ENCODE results near the gene HNRNPLL. TPM values are rescaled to one million over a fixed set of nuclear protein-coding genes. Genes with fewer than 3 reads are reported as not detected.

HNRNPLL gene
- total and polyA plus RNA-seq, 2 of the 8 experiments (the other 6 are each of a cell fraction or from before 2014, with no cell fraction given) = 18.6 to 69.3 TPM

- no peak overlapping the region for H3K4ac ChIP-seq (replicated peaks; ENCODE audit: insufficient read length, low read depth, low read length)
- no peak overlapping the region for H3K27ac ChIP-seq (ENCODE audit: low read depth, low read length)
- no peaks in the 10 kb centered on the region for H3K23me2 ChIP-seq (ENCODE audit: low read depth, low read length)
- H4K8ac ChIP-seq (ENCODE audit: extremely low read depth, insufficient read depth, low read length) = no peak overlapping the region
- no peak overlapping the region for H3K18ac ChIP-seq (ENCODE audit: extremely low read depth, low read length)
- no peaks in the 10 kb centered on the region; a peak in 1 of 8 replicates for H3K36me3 ChIP-seq (ENCODE audit: control insufficient read depth in 2 of 4, insufficient read depth in 4 of 4, low read length in 3 of 4)
- H4K20me1 ChIP-seq (replicated peaks in 1 of 2; ENCODE audit: control insufficient read depth in 1 of 2, insufficient read depth in 2 of 2, low read length in 2 of 2) = no peaks in the 10 kb centered on the region
- H3K79me2 ChIP-seq (ENCODE audit: control insufficient read depth in 1 of 2, insufficient read depth in 2 of 2, low read length in 2 of 2) = no peaks in the 10 kb centered on the region
- ChIA-PET POLR2A (ENCODE audit: partially characterized antibody) (interaction anchor here (1.3 kb wide), 1 partner anchor 198 kb away, joined by 3 read pairs; the partner anchor contains the start of gene SRSF7), CTCF (ENCODE audit: partially characterized antibody) (interaction anchor here (0.8 to 5.9 kb wide), 6 partner anchors 14 to 184 kb away, joined by 3 to 38 read pairs (median 4); no protein-coding TSS in a partner anchor)
- no peak overlapping the region for H2BK20ac ChIP-seq (ENCODE audit: low read length)
- H3K4me2 ChIP-seq (ENCODE audit: insufficient read depth in 1 of 2, low read depth in 2 of 2, low read length in 2 of 2) = no peak overlapping the region
- no peaks in the 10 kb centered on the region for H3K79me1 ChIP-seq (ENCODE audit: low read depth, low read length)
- no peak overlapping the region for H3K9ac ChIP-seq (replicated peaks in 1 of 4; ENCODE audit: extremely low read depth in 1 of 4, low read depth in 3 of 4, low read length in 3 of 4)
- H3K9me3 ChIP-seq (ENCODE audit: insufficient read depth in 2 of 2, low read depth in 1 of 2, low read length in 1 of 2) = no peaks in the 10 kb centered on the region
- H3K14ac ChIP-seq (ENCODE audit: insufficient read length) = no peak overlapping the region
- FAIRE-seq = no peak
- no peak overlapping the region for H2BK12ac ChIP-seq (ENCODE audit: low read depth, low read length)
- no peak overlapping the region for H2BK15ac ChIP-seq (ENCODE audit: low read length)
- WGBS, 2 experiments (ENCODE audit: extremely low coverage in 1 of 2, insufficient coverage in 1 of 2, insufficient read length in 1 of 2, insufficient replicate concordance in 2 of 2, low coverage in 1 of 2, low lambda C conversion rate in 2 of 2, missing lambda C conversion rate in 1 of 2) = 100% methylated on average over 2 of the region's 2 CpGs; no CpG with 5 or more reads in 1 of the 2 experiments
- no peak overlapping the region for H2AK5ac ChIP-seq (ENCODE audit: low read depth, low read length)
- no peak overlapping the region for H3K4me3 ChIP-seq (ENCODE audit: extremely low read depth in 1 of 4, insufficient read depth in 2 of 4, low read depth in 3 of 4, low read length in 4 of 4)
- H3K27me3 ChIP-seq (replicated peaks in 1 of 4; ENCODE audit: control insufficient read depth in 3 of 4, extremely low read depth in 1 of 4, insufficient read depth in 3 of 4, low read length in 3 of 4) = no peaks in the 10 kb centered on the region
- no peak overlapping the region for H3K56ac ChIP-seq (replicated peaks; ENCODE audit: insufficient read length, low read depth, low read length)
- H2BK5ac ChIP-seq (ENCODE audit: low read depth, low read length) = no peak overlapping the region
- H2AFZ ChIP-seq (ENCODE audit: low read length) = no peak overlapping the region
- H2BK120ac ChIP-seq (replicated peaks; ENCODE audit: low read depth, low read length) = no peak overlapping the region
- H4K5ac ChIP-seq (ENCODE audit: insufficient read length, low read depth, low read length) = no peak overlapping the region
- H3K23ac ChIP-seq (ENCODE audit: insufficient read length) = no peak overlapping the region
- peaks cover 0 to 4% (median 1%) of the 10 kb centered on the region in 4 experiments; a peak in 1 of 7 replicates for H3K4me1 ChIP-seq (replicated peaks in 1 of 4; ENCODE audit: control insufficient read depth in 3 of 4, insufficient read depth in 4 of 4, low read length in 3 of 4)
- H4K91ac ChIP-seq (replicated peaks; ENCODE audit: insufficient read length, low read length) = no peak overlapping the region
- no peak for DNase-seq (ENCODE audit: low read depth in 1 of 2, low spot score in 2 of 2)
- TF ChIP-seq YY1 (IDR thresholded peaks at IDR 0.05; ENCODE audit: low read depth, low read length) (no peak), CBX8 (IDR thresholded peaks at IDR 0.05; ENCODE audit: borderline replicate concordance, low read depth, low read length) (no peak), PHF8 (conservative IDR thresholded peaks at IDR 0.05; ENCODE audit: low read depth, low read length) (no peak), BRCA1 (IDR thresholded peaks at IDR 0.05; ENCODE audit: low read depth, low read length) (no peak), MAFK (IDR thresholded peaks at IDR 0.05; ENCODE audit: low read depth, low read length) (no peak), JUN (IDR thresholded peaks at IDR 0.05; ENCODE audit: low read depth, low read length) (no peak), POLR2AphosphoS5 (IDR thresholded peaks at IDR 0.05; ENCODE audit: low read depth, low read length) (no peak), ZNF274 (IDR thresholded peaks at IDR 0.05; ENCODE audit: borderline replicate concordance, extremely low read depth, low read length) (no peak)
Measured at GRCh38 chr2:38553554-38553953, 49.2 kb downstream of the HNRNPLL start.

All from H1 (cell line).